Measurements from ENCODE around the gene RBKS. TPM values are rescaled to one million over a fixed set of nuclear protein-coding genes. Genes with fewer than 3 reads are reported as not detected.

Gene RBKS
- 1 to 10 TPM; 2.2 to 5.3 (median 3.5) TPM for polyA plus RNA-seq (ENCODE audit: low read depth in 6 of 6)

DNA sequence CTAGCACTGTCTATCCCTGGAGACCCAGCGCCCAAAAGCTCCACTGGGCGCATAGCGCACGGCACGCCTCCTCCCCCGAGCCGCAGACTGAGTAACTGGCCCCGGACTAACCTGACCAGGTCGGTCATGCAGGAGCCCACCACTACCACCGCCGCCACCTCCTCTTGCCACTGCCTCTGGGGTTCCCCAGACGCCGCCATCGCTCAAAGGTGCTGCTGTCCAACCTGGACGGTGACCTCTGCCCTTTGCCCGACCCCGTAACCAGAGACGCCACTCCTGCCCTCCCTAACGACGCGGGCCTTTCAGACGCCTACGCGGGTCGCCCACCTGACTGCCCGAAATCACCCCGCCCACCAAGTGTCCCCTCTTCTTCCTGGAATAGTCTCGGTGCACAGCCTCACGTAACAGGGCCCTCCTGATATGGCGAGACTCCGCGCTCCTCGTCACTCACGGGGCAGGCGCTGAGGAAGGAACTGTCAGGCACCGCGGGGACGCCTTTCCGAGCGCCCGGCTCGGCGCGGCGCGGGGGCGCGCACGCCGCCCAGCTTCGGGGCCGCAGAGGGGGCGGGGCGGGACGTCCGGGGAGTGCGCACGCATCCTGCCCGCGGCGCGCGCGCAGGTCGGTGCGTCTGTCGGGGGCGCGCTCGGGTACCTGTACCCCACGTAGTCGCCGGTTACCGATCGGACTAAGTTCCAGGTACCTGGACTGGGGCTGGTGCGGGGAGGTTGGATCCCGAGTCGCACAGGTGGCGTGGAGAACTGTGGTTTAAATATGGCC lies at the start of gene RBKS, which contains the start of gene BABAM2:
RBKS (minus strand) TSS at position 242 of the 778 bp plus-strand sequence; CDS start at position 200, 42 bp downstream.
BABAM2 (plus strand) TSS at position 584 of the 778 bp plus-strand sequence. CDS start 3,828 bp downstream, outside the sequence.
- DNase-seq, result peak; percentile 93
- Mint-ChIP-seq H3K9me3 (peaks cover 0 to 6% (median 2%) of the 10 kb centered on the region in 7 donors), H3K27me3 (peaks cover 0 to 6% (median 5%) of the 10 kb centered on the region in 3 donors), H3K36me3 (peaks cover 2 to 11% of the 10 kb centered on the region in 2 donors), H3K4me1 (peaks cover 18 to 33% (median 31%) of the 10 kb centered on the region in 3 donors), H3K27ac (peak within 1 kb of the TSS; percentile 100), H3K4me3 (peak within 1 kb of the TSS; percentile 94 to 99 (median 98))
- peak; percentile 62 to 63 for ATAC-seq (ENCODE audit: low read depth in 2 of 2)

DNA sequence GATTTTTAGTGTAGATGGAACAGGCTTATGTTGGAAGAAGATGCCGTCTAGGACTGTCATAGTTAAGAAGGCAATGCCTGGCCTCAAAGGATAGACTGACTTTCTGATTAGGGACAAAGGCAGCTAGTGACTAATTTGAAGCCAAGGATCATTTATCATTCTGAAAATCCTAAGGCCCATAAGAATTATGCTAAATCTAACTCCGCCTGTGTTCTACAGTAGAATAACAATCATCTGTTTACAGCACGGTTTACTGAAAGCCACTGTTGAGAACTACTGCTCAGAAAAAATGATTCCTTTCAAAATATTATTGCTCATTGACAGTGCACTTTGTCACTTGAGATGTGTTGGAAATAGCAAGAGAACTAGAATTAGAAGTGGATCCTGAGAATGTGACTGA lies 44.8 kb upstream of the RBKS start:
- Mint-ChIP-seq H3K36me3 (peaks cover 6 to 19% of the 10 kb centered on the region in 2 donors), H3K4me1 (peaks cover 0 to 10% (median 4%) of the 10 kb centered on the region in 3 donors), H3K27me3 (no peaks in the 10 kb centered on the region), H3K27ac (peak overlapping the region in 1 of 6 donors; percentile 12), H3K4me3 (no peak overlapping the region), H3K9me3 (no peaks in the 10 kb centered on the region)
- no peak for DNase-seq
- ATAC-seq (ENCODE audit: low read depth in 2 of 2), result no peak

DNA sequence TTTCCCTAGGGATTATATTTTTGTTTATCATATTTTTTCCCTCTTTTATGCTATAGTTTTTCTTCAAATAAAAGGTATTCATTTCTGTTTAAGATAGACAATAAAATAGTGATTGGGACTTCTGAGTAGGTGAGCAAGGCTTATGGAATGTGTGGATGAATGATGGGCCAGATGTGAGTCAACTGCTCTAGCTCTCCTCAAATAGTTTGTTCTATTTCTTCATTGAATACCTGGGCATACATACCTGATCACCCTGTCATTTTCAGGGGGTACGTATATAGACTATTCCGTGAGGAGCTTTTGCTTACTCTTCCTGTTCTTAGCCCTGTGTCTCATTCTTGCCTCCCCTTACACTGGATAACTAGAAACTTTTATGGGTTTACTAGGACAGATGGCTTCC lies 42.2 kb upstream of the RBKS start:
- H3K9me3 Mint-ChIP-seq, result no peaks in the 10 kb centered on the region
- H3K4me3 Mint-ChIP-seq, result no peak overlapping the region
- peaks cover 0 to 5% (median 4%) of the 10 kb centered on the region in 3 donors for H3K4me1 Mint-ChIP-seq
- ATAC-seq (ENCODE audit: low read depth in 2 of 2) (no peak), DNase-seq (no peak)
- H3K36me3 Mint-ChIP-seq, result peaks cover 6 to 26% of the 10 kb centered on the region in 2 donors
- H3K27me3 Mint-ChIP-seq, result no peaks in the 10 kb centered on the region
- peak overlapping the region in 4 of 6 donors; percentile 5 to 25 (median 17) for H3K27ac Mint-ChIP-seq

DNA sequence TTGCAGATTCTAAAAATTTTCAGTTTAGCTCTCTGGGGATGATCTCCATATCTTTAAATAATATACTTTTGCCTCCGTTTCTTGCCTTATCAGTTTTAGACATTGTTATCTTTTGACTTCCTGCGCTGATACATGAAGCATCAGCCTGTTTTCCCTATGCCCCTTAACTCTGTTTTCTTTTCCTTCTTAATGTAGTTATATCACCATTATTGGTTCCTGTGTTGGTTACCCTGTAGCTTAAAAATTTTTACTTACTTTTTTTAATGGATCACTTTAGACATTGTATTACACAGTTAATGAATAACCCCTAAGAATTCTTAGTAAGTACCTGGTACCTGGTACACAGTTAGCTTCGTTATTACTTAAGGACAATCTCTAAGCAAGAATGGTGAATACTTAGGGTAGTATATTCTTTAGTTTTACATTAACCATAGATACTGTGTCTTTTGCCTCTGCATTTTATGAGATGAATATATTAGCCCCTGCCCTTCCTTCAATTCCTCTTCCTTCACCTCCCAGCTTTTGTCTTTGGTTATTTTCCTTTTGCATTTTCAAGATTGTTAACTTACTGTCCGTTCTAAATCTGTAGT lies 41.3 kb upstream of the RBKS start:
- Mint-ChIP-seq H3K36me3 (peaks cover 7 to 26% of the 10 kb centered on the region in 2 donors), H3K4me3 (no peak overlapping the region), H3K27ac (peak overlapping the region in 2 of 6 donors; percentile 2 to 27), H3K4me1 (peaks cover 0 to under 1% (median 0%) of the 10 kb centered on the region in 3 donors), H3K27me3 (no peaks in the 10 kb centered on the region), H3K9me3 (no peaks in the 10 kb centered on the region)
- no peak for ATAC-seq (ENCODE audit: low read depth in 2 of 2)
- no peak for DNase-seq

DNA sequence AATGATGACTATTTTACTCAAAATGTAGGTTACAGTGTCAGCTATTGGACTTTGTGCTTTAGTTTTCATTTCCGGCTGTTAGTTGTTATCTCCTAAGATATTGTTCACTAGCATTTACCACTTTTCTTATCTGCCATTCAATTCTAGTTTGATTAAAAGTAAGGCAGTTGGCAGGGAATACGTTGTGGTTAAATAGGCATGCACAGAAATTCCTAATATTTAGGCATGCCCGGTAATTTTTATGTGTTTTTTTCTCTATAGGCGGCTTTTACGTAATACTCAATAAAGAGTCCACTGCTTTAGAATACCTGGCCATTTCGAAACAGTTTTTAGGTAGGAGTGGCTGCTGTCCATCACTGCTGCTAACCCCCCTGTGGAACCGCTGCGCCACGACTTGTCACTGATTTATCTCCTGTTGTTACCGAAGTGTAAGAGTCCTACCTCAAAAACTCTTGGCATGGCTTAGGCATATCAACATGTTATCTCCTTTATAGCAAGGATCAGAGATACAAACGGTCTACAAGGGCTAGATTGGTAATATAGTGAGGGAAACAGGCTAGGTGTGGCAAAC lies 39.8 kb upstream of the RBKS start:
- H3K27me3 Mint-ChIP-seq, result no peaks in the 10 kb centered on the region
- peaks cover 14 to 26% of the 10 kb centered on the region in 2 donors for H3K36me3 Mint-ChIP-seq
- H3K4me3 Mint-ChIP-seq, result no peak overlapping the region
- H3K4me1 Mint-ChIP-seq, result peaks cover 0 to 7% (median 6%) of the 10 kb centered on the region in 3 donors
- no peaks in the 10 kb centered on the region for H3K9me3 Mint-ChIP-seq
- peak overlapping the region in 2 of 6 donors; percentile 23 to 38 for H3K27ac Mint-ChIP-seq
- ATAC-seq (ENCODE audit: low read depth in 2 of 2), result no peak
- DNase-seq, result no peak

DNA sequence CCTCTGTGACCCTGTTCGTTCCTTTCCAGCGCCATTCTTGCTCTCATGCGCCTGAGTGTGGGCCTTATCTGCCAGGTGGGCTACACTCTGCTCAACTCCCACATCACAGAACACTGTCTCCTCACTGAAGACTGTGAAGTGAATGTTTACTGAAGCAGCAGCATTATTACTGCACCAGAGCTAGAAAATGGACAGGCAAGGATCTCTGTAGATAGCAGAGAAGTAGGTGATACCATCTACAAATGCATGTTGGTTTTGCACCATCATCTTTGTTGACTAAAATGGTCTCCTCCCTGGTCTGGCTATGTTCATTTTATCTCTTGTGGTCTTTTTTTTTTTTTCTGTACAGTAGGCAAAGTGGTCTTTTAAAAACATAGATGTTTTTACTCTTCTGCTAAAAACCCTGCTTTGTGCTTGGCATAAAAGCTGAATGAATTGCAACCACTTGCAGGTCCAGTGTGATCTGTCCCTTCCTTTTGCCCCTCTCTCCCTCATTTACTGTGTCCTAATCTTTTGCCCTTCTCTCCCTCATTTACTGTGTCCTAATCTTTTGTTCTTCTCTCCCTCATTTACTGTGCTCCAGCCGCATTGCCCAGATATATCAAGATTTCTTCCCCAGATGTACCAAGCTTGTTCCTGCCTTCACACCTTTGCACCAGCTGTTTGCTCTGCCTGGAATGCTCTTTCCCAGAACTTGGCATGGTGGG lies 35.7 kb upstream of the RBKS start:
- H3K27ac Mint-ChIP-seq, result peak overlapping the region in 3 of 6 donors; percentile 0 to 70 (median 8)
- DNase-seq (no peak), ATAC-seq (ENCODE audit: low read depth in 2 of 2) (no peak)
- no peak overlapping the region for H3K4me3 Mint-ChIP-seq
- no peaks in the 10 kb centered on the region for H3K27me3 Mint-ChIP-seq
- H3K9me3 Mint-ChIP-seq, result no peaks in the 10 kb centered on the region
- peaks cover 2 to 10% (median 7%) of the 10 kb centered on the region in 3 donors for H3K4me1 Mint-ChIP-seq
- peaks cover 8 to 10% of the 10 kb centered on the region in 2 donors for H3K36me3 Mint-ChIP-seq

DNA sequence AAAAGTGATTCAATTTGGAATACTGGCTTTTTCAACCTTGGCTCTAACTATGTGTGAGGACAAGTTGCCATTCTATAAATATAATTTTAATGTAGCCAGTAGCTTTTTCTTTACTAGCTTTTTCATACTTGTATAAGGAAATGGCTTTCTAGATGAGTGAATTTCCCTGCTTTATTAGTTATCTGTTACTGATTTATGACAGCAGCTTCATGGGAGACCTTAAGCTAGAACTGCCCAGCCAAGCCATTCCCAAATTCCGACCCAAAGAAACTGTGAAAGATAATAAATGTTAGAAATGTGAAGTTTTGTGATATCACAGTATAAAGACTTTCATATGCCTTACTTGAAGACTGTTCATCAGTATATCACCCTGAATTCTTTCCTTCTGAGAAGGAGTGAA lies 32.7 kb upstream of the RBKS start:
- Mint-ChIP-seq H3K36me3 (peaks cover 0 to 8% of the 10 kb centered on the region in 2 donors), H3K4me3 (no peak overlapping the region), H3K27ac (peak overlapping the region in 3 of 6 donors; percentile 6 to 70 (median 14)), H3K9me3 (no peaks in the 10 kb centered on the region), H3K4me1 (peaks cover 11 to 16% (median 13%) of the 10 kb centered on the region in 3 donors), H3K27me3 (no peaks in the 10 kb centered on the region)
- ATAC-seq (ENCODE audit: low read depth in 2 of 2) (no peak), DNase-seq (no peak)

DNA sequence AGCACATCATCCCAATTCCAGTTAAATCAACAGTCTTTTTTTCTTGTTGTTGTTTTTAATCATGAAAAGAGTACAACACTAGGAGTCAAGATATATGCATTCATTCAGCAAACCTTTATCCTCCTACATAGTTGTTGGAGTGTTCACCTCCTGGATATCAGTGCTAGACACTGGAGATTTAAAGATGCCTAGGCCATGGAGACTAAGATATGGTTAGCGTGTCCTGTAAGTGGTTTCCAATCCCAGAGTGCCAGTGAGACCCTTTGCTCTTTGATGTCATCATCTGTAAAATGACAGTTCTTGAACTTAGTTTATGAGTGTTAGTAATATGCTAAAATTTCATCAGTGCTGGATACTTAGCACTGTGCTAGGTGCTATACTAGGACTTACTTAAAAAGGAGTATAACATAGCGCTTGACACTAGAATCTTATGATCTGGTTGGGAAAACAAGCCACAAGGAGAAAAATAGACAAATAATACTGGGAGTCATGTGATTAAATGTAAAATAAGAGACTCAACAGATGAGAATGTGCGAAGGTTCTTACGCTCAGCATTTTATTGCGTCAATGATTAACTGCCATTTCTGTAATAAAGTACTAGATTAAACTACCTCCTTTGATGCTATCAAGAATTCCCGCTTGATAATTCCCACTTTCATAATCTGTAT lies 31.8 kb upstream of the RBKS start:
- H3K27ac Mint-ChIP-seq, result peak overlapping the region in 3 of 6 donors; percentile 15 to 81 (median 61)
- ATAC-seq (ENCODE audit: low read depth in 2 of 2) (no peak), DNase-seq (no peak)
- no peaks in the 10 kb centered on the region for H3K27me3 Mint-ChIP-seq
- peaks cover 11 to 16% (median 13%) of the 10 kb centered on the region in 3 donors for H3K4me1 Mint-ChIP-seq
- peaks cover 0 to 8% of the 10 kb centered on the region in 2 donors for H3K36me3 Mint-ChIP-seq
- H3K4me3 Mint-ChIP-seq, result no peak overlapping the region
- H3K9me3 Mint-ChIP-seq, result no peaks in the 10 kb centered on the region

DNA sequence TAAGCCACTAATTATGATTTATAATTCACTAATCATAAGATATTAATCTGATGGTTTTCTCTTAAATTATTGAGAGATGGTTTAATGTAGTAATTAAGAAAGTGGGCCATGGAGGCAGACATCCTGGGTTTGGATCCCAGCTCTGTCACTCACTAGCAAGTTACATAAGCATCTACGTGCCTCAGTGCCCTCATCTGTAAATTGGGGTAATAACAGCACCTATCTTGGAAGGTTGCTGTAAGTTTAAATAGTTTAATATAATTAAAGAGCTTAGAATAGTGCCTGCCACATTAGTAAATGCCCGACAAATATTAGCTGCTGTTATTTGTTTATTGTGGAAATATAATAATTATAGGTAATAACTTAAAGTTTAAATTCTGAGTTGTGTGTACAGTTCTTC lies 31.2 kb upstream of the RBKS start:
- Mint-ChIP-seq H3K4me1 (peaks cover 11 to 15% (median 13%) of the 10 kb centered on the region in 3 donors), H3K27ac (peak overlapping the region in 1 of 6 donors; percentile 81), H3K27me3 (no peaks in the 10 kb centered on the region), H3K4me3 (no peak overlapping the region), H3K36me3 (peaks cover 0 to 7% of the 10 kb centered on the region in 2 donors), H3K9me3 (no peaks in the 10 kb centered on the region)
- no peak for ATAC-seq (ENCODE audit: low read depth in 2 of 2)
- no peak for DNase-seq

DNA sequence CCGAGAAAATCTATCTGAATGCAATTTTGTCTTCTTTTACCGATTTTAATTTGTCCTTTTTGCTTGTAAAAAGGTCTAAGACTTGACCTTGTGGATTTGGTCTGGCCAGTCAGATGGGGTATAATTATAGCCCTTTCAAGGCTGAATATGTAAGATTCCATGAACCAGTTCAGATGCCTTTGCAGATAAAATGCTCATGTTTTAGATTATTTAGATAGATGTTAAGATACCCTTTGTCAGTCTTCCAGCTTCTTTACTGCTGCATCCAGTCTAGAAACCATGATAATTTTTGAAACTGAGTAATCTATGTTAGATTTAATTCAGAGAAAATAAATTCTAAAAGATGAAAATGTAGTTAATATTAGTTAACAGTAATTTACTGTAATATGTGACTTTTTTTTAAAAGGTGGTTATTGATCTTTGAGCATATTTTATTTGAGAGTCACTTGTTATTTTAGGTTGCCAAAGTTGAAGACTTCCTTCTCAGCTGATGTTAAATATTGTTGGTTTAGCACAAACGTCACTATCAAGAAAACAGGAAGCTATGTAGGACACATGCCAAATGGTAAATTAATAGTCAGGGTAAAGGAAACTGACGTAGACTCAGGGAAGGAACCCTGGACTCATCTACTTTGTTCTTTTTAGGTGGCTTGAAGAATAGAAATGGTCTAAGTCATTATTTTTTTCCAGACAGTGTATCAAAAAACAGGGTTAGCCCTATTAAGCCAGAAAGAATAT lies 30.1 kb upstream of the RBKS start:
- H3K36me3 Mint-ChIP-seq, result no peaks in the 10 kb centered on the region
- H3K9me3 Mint-ChIP-seq, result no peaks in the 10 kb centered on the region
- H3K4me3 Mint-ChIP-seq, result no peak overlapping the region
- DNase-seq (peak; percentile 56), ATAC-seq (ENCODE audit: low read depth in 2 of 2) (peak; percentile 99 to 100)
- H3K4me1 Mint-ChIP-seq, result peaks cover 6 to 11% (median 10%) of the 10 kb centered on the region in 3 donors
- peak overlapping the region; percentile 13 to 90 (median 40) for H3K27ac Mint-ChIP-seq
- H3K27me3 Mint-ChIP-seq, result no peaks in the 10 kb centered on the region

DNA sequence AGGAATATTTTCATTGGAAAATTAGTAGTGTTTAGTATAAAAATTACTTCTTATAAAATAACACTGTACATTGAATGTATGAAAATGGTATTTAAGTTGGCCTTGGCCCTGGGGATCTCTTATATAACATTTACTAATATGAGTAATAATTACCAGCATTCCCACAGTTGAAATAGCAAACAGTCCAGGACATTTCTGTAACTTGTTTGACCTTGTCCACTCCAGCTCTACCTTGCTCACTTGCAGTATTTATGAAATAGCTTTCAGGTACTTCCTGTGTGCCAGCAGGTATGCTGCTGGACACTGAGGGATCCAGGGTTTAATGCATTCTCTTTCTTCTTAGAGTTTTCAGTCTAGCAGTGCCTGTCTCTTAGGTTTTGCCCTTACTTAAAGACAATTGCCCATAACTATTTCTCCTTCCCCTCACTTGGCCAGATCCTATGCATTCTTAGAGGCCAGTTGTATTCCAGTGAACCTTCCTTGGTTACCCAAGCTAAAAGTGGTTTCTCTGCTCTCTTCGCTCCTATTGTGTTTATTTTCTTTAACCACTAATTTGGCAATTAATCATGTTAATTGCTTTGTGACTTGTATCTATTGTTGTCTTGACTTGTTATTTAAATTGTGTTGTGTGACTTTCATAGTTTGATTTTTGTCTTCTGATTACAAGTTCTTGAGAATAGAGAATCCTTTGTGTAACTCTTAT lies 26.3 kb upstream of the RBKS start:
- ATAC-seq (ENCODE audit: low read depth in 2 of 2) (no peak), DNase-seq (no peak)
- Mint-ChIP-seq H3K27ac (no peak overlapping the region), H3K4me1 (peaks cover 8 to 13% (median 12%) of the 10 kb centered on the region in 3 donors), H3K9me3 (no peaks in the 10 kb centered on the region), H3K27me3 (no peaks in the 10 kb centered on the region), H3K4me3 (no peak overlapping the region), H3K36me3 (peaks cover 0 to 6% of the 10 kb centered on the region in 2 donors)
